ENCODE measurements around the gene RHOH.
A peak's percentile ranks its signal among the peaks of the same experiment; 100 is the strongest.
"Not testable (repeated sequence)": the region's sequence is repeated elsewhere in the genome, so short reads cannot be mapped to it uniquely, and the experiment has no call there.

Gene RHOH, protein sequence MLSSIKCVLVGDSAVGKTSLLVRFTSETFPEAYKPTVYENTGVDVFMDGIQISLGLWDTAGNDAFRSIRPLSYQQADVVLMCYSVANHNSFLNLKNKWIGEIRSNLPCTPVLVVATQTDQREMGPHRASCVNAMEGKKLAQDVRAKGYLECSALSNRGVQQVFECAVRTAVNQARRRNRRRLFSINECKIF

GRCh38 chr4:40196724-40197281 lies at the start of gene RHOH:
TSS of gene RHOH (plus strand) at chr4:40197031. CDS start at chr4:40243387, 46,356 bp downstream.
- DNase-seq (ENCODE audit: low spot score): peak; percentile 41

DNA sequence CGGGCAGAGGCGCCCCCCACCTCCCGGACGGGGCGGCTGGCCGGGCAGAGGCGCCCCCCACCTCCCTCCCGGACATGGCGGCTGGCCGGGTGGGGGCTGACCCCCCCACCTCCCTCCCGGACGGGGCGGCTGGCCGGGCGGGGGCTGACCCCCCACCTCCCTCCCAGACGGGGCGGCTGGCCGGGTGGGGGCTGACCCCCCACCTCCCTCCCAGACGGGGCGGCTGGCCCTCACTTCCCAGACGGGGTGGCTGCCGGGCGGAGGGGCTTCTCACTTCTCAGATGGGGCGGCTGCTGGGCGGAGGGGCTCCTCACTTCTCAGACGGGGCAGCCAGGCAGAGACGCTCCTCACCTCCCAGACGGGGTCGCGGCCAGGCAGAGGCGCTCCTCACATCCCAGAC lies 49.3 kb upstream of the RHOH start:
- not testable (repeated sequence) for DNase-seq (ENCODE audit: low spot score)

- DNase-seq (ENCODE audit: low spot score): peak; percentile 51
These were observed 46.9 kb upstream of the RHOH start for GRCh38 chr4:40149960-40150385.

- DNase-seq (ENCODE audit: low spot score): no peak
These were observed 45.9 kb upstream of the RHOH start for GRCh38 chr4:40150932-40151331.

GRCh38 chr4:40152637-40153036 lies 44.2 kb upstream of the RHOH start:
- no peak for DNase-seq (ENCODE audit: low spot score)

DNA sequence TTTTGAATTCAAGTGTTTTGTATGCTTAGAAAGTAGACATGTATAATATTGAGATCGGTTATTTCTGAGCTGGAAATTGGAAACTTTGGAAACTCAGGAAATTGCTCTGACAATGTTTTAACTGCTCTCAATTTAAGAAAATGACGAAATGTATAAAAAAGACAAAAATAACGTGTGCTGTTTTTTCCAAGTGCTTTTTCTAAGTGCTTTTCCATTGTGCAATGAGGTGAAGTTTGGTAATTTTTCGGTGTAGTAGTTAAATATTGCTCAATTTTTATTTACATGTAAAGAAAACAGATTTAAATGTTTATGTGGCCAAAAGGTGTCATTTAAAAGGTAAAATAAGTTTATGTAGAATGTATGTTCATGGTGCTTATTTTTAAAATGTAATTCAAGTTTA lies 39.4 kb upstream of the RHOH start:
- no peak for DNase-seq (ENCODE audit: low spot score)

- no peak for DNase-seq (ENCODE audit: low spot score)
These were observed 36.6 kb upstream of the RHOH start for GRCh38 chr4:40160258-40160657.

DNA sequence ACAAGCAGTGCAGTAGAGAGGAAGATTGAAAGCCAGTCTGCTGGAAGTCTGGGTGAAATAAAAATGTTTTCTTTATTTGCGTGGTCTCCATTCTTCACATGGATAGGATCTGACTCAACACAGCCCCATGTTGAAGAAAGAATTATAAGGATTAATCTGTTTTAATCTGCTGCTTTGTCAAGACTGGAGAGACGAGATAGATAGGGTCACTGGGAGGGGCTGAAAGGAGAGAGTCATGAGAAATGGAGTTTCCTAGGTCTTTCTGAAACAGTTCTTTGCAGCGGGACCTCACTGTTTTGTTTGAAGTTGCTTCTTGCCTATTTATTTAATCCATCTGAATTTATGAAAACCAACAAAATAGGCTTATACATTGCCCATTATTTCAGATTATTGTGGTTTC lies 32.4 kb upstream of the RHOH start:
- no peak for DNase-seq (ENCODE audit: low spot score)

- no peak for DNase-seq (ENCODE audit: low spot score)
These were observed 30.9 kb upstream of the RHOH start for GRCh38 chr4:40165916-40166315.

GRCh38 chr4:40168070-40168469 lies 28.8 kb upstream of the RHOH start:
- DNase-seq (ENCODE audit: low spot score): no peak

GRCh38 chr4:40170588-40170987 lies 26.2 kb upstream of the RHOH start:
- DNase-seq (ENCODE audit: low spot score): no peak

GRCh38 chr4:40173470-40173875 lies 23.4 kb upstream of the RHOH start:
- DNase-seq (ENCODE audit: low spot score): peak; percentile 54

DNA sequence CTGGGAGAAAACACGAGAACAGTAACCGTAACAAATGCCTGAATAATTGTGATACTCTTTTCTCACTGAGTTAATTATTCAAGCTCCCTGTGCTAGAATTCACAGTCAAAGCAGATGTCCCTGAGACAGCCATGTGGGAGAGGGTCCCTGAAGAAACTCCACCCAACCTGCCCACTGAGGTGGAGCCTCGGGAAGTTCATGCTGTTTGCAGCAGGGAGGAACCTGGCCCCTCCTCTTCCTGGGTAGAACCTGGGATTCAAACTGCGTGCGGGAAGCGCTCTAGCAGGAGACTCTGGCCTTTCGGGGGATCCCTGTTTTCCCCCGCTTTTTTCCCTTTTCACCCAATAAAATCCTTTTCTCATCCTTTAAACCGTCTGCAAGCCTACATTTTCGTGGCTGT lies 20.2 kb upstream of the RHOH start:
- DNase-seq (ENCODE audit: low spot score): no peak

GRCh38 chr4:40177591-40177990 lies 19.2 kb upstream of the RHOH start:
- DNase-seq (ENCODE audit: low spot score): no peak

DNA sequence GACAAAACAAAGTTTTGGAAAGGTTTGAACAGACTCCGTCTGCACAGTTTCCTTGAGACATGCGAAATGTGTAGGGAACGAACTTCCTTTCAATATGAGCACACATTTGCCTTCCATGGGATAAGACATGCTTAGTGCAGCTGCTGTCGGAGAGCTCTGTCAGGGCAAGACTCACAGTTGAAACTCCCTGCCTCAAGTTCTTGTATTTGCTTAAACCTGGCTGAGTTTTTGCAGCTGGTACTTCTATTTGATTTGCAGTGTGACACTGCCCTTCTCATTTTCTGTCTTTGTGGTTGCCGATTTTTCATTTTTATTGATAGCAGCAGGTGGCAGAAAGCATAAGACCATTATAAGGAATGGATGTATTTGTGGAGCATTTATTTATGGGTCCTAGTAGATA lies 18.2 kb upstream of the RHOH start:
- no peak for DNase-seq (ENCODE audit: low spot score)

- no peak for DNase-seq (ENCODE audit: low spot score)
These were observed 17.5 kb upstream of the RHOH start for GRCh38 chr4:40179360-40179759.

GRCh38 chr4:40180356-40180755 lies 16.5 kb upstream of the RHOH start:
- no peak for DNase-seq (ENCODE audit: low spot score)

DNA sequence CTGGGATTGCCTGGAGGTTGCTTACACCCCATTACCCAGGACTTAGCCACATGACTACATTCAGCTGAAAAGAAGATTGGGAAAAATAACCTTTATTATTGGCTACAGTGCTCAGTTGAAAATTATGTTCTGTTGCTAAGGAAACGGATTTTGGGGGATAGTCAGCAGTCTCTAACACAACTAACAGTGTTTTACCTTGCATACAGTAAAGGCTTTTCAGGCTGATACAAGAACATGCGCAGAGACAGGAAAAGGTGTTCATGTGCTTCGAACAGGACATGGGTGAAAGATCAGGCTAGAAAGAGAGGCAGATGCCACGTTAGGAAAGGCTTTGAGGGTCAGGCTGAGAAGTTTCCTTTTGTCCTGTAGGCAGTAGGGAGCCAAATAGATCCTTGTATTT lies 14.8 kb upstream of the RHOH start:
- no peak for DNase-seq (ENCODE audit: low spot score)

GRCh38 chr4:40182954-40183353 lies 13.9 kb upstream of the RHOH start:
- DNase-seq (ENCODE audit: low spot score): no peak

DNA sequence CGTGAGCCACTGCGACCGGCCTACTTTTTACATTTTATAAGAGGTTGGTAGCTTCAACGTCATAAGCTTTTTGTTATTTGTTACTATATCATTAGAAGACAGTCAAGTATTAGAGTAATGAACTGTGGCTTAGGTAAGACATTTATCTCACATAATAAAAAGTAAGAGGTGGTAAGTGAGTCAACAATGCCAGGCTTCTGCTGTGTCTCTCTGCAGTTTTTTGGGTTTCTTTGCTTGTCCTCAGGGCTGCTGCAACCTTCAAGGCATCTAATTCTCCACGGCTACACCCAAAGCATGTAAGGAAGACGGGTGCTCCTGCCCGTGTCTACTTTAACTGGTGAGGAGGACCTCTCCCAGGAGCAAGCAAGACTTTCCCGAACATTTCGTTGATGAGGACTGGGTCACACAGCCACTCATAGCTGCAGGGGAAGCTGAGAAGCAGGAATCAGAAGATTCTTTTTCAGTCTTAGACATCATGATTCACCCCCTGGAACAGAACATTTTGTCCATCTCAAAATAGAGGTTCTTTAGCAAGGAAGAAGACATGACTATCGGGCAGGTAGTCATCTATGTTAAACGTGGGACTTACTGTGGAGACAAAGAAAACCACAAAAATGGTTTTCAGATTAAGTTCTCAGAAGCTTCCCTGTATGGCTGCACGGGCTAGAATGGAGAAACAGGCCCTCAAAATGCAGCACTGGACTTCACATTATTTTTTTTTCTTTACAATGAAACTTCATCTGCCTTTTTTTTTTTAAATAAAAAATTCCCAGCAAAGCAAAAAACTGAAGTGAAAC lies 13.0 kb upstream of the RHOH start:
- peak; percentile 60 for DNase-seq (ENCODE audit: low spot score)

GRCh38 chr4:40185830-40186664 lies 10.8 kb upstream of the RHOH start:
- peak; percentile 68 for DNase-seq (ENCODE audit: low spot score)

GRCh38 chr4:40186665-40187014 lies 10.2 kb upstream of the RHOH start:
- no peak for DNase-seq (ENCODE audit: low spot score)

Measured in germinal center (tissue), 1 donor.